H9 (cell line): ENCODE results near the gene FSTL4. TPM values are rescaled to one million over a fixed set of nuclear protein-coding genes. Genes with fewer than 3 reads are reported as not detected.

Source experiments
- DNase-seq: peaks from one replicate; pipeline ENCODE4 v3.0.0-alpha.2; 2017
- H2AFZ ChIP-seq: one replicate; pipeline ENCODE4 v1.6.1; 2013; ENCODE audit warnings: mild to moderate bottlenecking, low read length, control low read depth, moderate library complexity
- H2AK5ac ChIP-seq: 2 replicates; pipeline ENCODE4 v1.6.1; 2013; ENCODE audit warnings: low read length, control low read depth, mixed read lengths; ENCODE audit not compliant: insufficient read length
- H2BK120ac ChIP-seq: one replicate; pipeline ENCODE4 v1.6.1; 2013; ENCODE audit warnings: low read depth, mild to moderate bottlenecking, low read length, control low read depth, inconsistent platforms; ENCODE audit not compliant: poor library complexity, severe bottlenecking
- H2BK12ac ChIP-seq: 2 replicates; pipeline ENCODE4 v1.6.1; 2013; ENCODE audit warnings: low read length, control low read depth, mixed read lengths, low read depth; ENCODE audit not compliant: insufficient read length
- H2BK15ac ChIP-seq: 2 replicates; pipeline ENCODE4 v1.6.1; 2013; ENCODE audit warnings: low read depth, low read length, control low read depth
- H2BK20ac ChIP-seq: one replicate; pipeline ENCODE4 v1.6.1; 2013; ENCODE audit warnings: low read depth, mild to moderate bottlenecking, low read length, control low read depth, inconsistent platforms; ENCODE audit not compliant: poor library complexity, severe bottlenecking
- H2BK5ac ChIP-seq: 2 replicates; pipeline ENCODE4 v1.6.1; 2013; ENCODE audit warnings: low read length, control low read depth, mixed read lengths; ENCODE audit not compliant: insufficient read length
- H3K14ac ChIP-seq: 2 replicates; pipeline ENCODE4 v1.6.1; 2013; ENCODE audit warnings: low read length, control low read depth; ENCODE audit not compliant: insufficient read depth
- H3K18ac ChIP-seq: 2 replicates; pipeline ENCODE4 v1.6.1; 2013; ENCODE audit warnings: low read depth, mild to moderate bottlenecking, mixed read lengths, low read length, control low read depth; ENCODE audit not compliant: insufficient read length
- H3K23ac ChIP-seq: 2 replicates; pipeline ENCODE4 v1.6.1; 2013; ENCODE audit warnings: low read length, control low read depth, mixed read lengths, low read depth; ENCODE audit not compliant: insufficient read length
- H3K23me2 ChIP-seq: 2 replicates; pipeline ENCODE4 v1.6.1; 2013; ENCODE audit warnings: low read depth, mild to moderate bottlenecking, mixed read lengths, low read length, control low read depth; ENCODE audit not compliant: insufficient read length, poor library complexity, severe bottlenecking
- H3K27ac ChIP-seq: 2 replicates; pipeline ENCODE4 v1.5.1; 2013; ENCODE audit warnings: low read length, control low read depth, mixed read lengths, low read depth; ENCODE audit not compliant: insufficient read length
- H3K27me3 ChIP-seq: 2 replicates; pipeline ENCODE4 v1.6.1; 2013; ENCODE audit warnings: low read length, control low read depth, inconsistent platforms; ENCODE audit not compliant: insufficient read depth
- H3K4ac ChIP-seq: 2 replicates; pipeline ENCODE4 v1.6.1; 2013; ENCODE audit warnings: low read depth, mild to moderate bottlenecking, control low read depth, inconsistent platforms, low read length, moderate library complexity
- H3K4me1 ChIP-seq: 2 replicates; pipeline ENCODE4 v1.6.1; 2013; ENCODE audit warnings: low read length, control low read depth, inconsistent platforms; ENCODE audit not compliant: insufficient read depth
- H3K4me2 ChIP-seq: 2 replicates; pipeline ENCODE4 v1.6.1; 2013; ENCODE audit warnings: low read length, control low read depth, mixed read lengths; ENCODE audit not compliant: insufficient read length, insufficient read depth
- H3K56ac ChIP-seq: 2 replicates; pipeline ENCODE4 v1.6.1; 2013; ENCODE audit warnings: low read depth, mild to moderate bottlenecking, mixed read lengths, low read length, control low read depth; ENCODE audit not compliant: insufficient read length
- H3K79me1 ChIP-seq: 2 replicates; pipeline ENCODE4 v1.6.1; 2013; ENCODE audit warnings: low read depth, mild to moderate bottlenecking, moderate library complexity, low read length, control low read depth, inconsistent platforms; ENCODE audit not compliant: insufficient read depth, poor library complexity, severe bottlenecking
- H3K79me2 ChIP-seq: 2 replicates; pipeline ENCODE4 v1.6.1; 2013; ENCODE audit warnings: low read length, control low read depth, inconsistent platforms; ENCODE audit not compliant: insufficient read depth
- H3K9ac ChIP-seq: 2 replicates; pipeline ENCODE4 v1.6.1; 2013; ENCODE audit warnings: low read length, control low read depth, mixed read lengths; ENCODE audit not compliant: insufficient read length; ENCODE audit errors: extremely low read depth
- H3K9me3 ChIP-seq: one replicate; pipeline ENCODE4 v1.6.1; 2013; ENCODE audit warnings: low read depth, low read length, inconsistent platforms; ENCODE audit not compliant: control insufficient read depth
- H3T11ph ChIP-seq: one replicate; pipeline ENCODE4 v1.6.1; 2013; ENCODE audit warnings: mild to moderate bottlenecking, low read length, control low read depth, inconsistent platforms
- H4K20me1 ChIP-seq: one replicate; pipeline ENCODE4 v1.6.1; 2013; ENCODE audit not compliant: control insufficient read depth, insufficient read length, insufficient read depth
- H4K5ac ChIP-seq: 2 replicates; pipeline ENCODE4 v1.6.1; 2013; ENCODE audit warnings: low read depth, mild to moderate bottlenecking, mixed read lengths, low read length, control low read depth; ENCODE audit not compliant: insufficient read length
- H4K8ac ChIP-seq: replicated peaks from 2 replicates; pipeline ENCODE4 v1.6.1; 2013; ENCODE audit warnings: low read length, control low read depth, mixed read lengths, low read depth; ENCODE audit not compliant: insufficient read length
- H4K91ac ChIP-seq: 2 replicates; pipeline ENCODE4 v1.6.1; 2013; ENCODE audit warnings: low read depth, mild to moderate bottlenecking, moderate library complexity, mixed read lengths, low read length, control low read depth; ENCODE audit not compliant: insufficient read length
- H3K27ac Mint-ChIP-seq, 3 experiments: 2 replicates in 2 of 3; 3 replicates in 1 of 3; pipeline ENCODE4 v1.8.0; 2020 to 2021; ENCODE audit warnings: mixed read lengths in 3 of 3, mild to moderate bottlenecking in 1 of 3, moderate library complexity in 1 of 3
- H3K27me3 Mint-ChIP-seq: 2 replicates; pipeline ENCODE4 v1.8.0; 2021; ENCODE audit warnings: low read depth, mild to moderate bottlenecking, moderate library complexity, mixed read lengths
- H3K36me3 Mint-ChIP-seq, 3 experiments: 2 replicates in 2 of 3; 3 replicates in 1 of 3; pipeline ENCODE4 v1.8.0; 2020 to 2021; ENCODE audit warnings: low read depth in 3 of 3, mixed read lengths in 3 of 3; ENCODE audit not compliant: insufficient read depth in 1 of 3
- H3K4me1 Mint-ChIP-seq, 2 experiments: 2 replicates each; pipeline ENCODE4 v1.8.0; 2020; ENCODE audit warnings: mixed read lengths in 2 of 2
- H3K4me3 Mint-ChIP-seq, 2 experiments: 2 replicates in 1 of 2; 3 replicates in 1 of 2; pipeline ENCODE4 v1.8.0; 2020 to 2021; ENCODE audit warnings: mild to moderate bottlenecking in 2 of 2, mixed read lengths in 2 of 2, moderate library complexity in 1 of 2
- H3K9me3 Mint-ChIP-seq, 2 experiments: 2 replicates in 1 of 2; 3 replicates in 1 of 2; pipeline ENCODE4 v1.8.0; 2020; ENCODE audit warnings: mild to moderate bottlenecking in 2 of 2, mixed read lengths in 2 of 2, moderate library complexity in 1 of 2
- CTCF ChIP-seq: fragments of 200-600 bp; sonication (generic); conservative IDR thresholded peaks from 3 replicates; pipeline ENCODE4 v1.8.0; 2021; ENCODE audit warnings: antibody characterized with exemption, mild to moderate bottlenecking
- WGBS: extraction: QIAGEN DNeasy Blood & Tissue Kit; methylation state at CpG from one replicate; pipeline ENCODE4 v1.1.7; 2013; ENCODE audit warnings: missing lambda C conversion rate, low lambda C conversion rate, mixed read lengths; ENCODE audit not compliant: insufficient read length; ENCODE audit errors: extremely low coverage; 5-methylcytosine and 5-hydroxymethylcytosine counted together
- total RNA-seq: library from RNA; stranded (reverse); gene quantifications from 2 replicates; pipeline ENCODE4 v1.2.1, GENCODE V29; 2021

Gene FSTL4
- total RNA-seq, 1 experiment from 2014 or later = 5.7 TPM

GRCh38 chr5:133189881-133190280 is 422.5 kb downstream of the FSTL4 start:
- H3K36me3 Mint-ChIP-seq = no peaks in the 10 kb centered on the region
- H4K5ac ChIP-seq = no peak overlapping the region
- H3K18ac ChIP-seq = no peak overlapping the region

More at GRCh38 chr5:133189881-133190280, 422.5 kb downstream of the FSTL4 start:
- H3K4ac ChIP-seq = no peak overlapping the region
- H2AK5ac ChIP-seq = no peak overlapping the region
- no peak overlapping the region for H3K23ac ChIP-seq
- no peak overlapping the region for H4K91ac ChIP-seq
- Mint-ChIP-seq H3K4me1 (peaks cover 3 to 8% of the 10 kb centered on the region in 2 experiments), H3K27me3 (no peaks in the 10 kb centered on the region), H3K9me3 (no peaks in the 10 kb centered on the region), H3K4me3 (no peak overlapping the region), H3K27ac (no peak overlapping the region; a peak in 1 of 7 replicates)
- no peak overlapping the region for H2BK120ac ChIP-seq
- no peak overlapping the region for H4K8ac ChIP-seq
- H4K20me1 ChIP-seq = no peaks in the 10 kb centered on the region
- H3K14ac ChIP-seq = no peak overlapping the region
- no peak overlapping the region for H2BK20ac ChIP-seq
- WGBS = no CpG with 5 or more reads among the region's 4 CpGs
- no peak for TF ChIP-seq CTCF
- no peaks in the 10 kb centered on the region for H3K4me1 ChIP-seq
- no peak overlapping the region for H2BK15ac ChIP-seq
- no peaks in the 10 kb centered on the region for H3K79me1 ChIP-seq
- H2AFZ ChIP-seq = no peak overlapping the region
- H3K4me2 ChIP-seq = no peak overlapping the region
- no peak overlapping the region for H2BK5ac ChIP-seq
- no peak overlapping the region for H3T11ph ChIP-seq
- H3K23me2 ChIP-seq = no peaks in the 10 kb centered on the region
- no peak for DNase-seq
- no peak overlapping the region for H3K9ac ChIP-seq
- H3K79me2 ChIP-seq = no peaks in the 10 kb centered on the region
- no peaks in the 10 kb centered on the region for H3K9me3 ChIP-seq
- H2BK12ac ChIP-seq = no peak overlapping the region
- H3K56ac ChIP-seq = no peak overlapping the region
- no peaks in the 10 kb centered on the region for H3K27me3 ChIP-seq
- no peak overlapping the region for H3K27ac ChIP-seq
